HG03520 (cell line): ENCODE data around the gene BACH2.

Source experiments
- ATAC-seq: cut with Tn5 transposase; IDR thresholded peaks from one replicate; pipeline ENCODE4 v1.9.1; 2021; ENCODE audit warnings: mild to moderate bottlenecking, moderate library complexity; ENCODE audit not compliant: unreplicated experiment

The BACH2 gene

DNA sequence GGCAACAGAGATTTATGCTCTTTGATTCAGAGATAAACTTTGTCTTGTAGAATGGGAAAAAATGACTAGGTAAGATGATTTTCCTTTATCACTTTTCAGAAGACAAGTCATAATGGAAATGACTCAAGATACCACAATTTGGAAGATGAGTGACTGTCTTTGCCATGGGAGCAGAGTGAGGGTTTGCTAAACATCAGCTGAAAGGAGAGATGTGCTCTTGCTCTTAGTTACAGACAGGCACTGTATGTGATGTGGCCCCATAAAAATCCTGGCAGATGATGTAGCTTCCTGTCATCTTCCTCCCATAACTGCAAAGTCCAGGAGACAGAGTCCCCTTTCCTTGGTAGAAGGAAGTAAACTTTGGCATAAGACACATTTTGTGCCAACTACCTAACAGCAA lies 47.6 kb downstream of the BACH2 start:
- ATAC-seq = no peak

DNA sequence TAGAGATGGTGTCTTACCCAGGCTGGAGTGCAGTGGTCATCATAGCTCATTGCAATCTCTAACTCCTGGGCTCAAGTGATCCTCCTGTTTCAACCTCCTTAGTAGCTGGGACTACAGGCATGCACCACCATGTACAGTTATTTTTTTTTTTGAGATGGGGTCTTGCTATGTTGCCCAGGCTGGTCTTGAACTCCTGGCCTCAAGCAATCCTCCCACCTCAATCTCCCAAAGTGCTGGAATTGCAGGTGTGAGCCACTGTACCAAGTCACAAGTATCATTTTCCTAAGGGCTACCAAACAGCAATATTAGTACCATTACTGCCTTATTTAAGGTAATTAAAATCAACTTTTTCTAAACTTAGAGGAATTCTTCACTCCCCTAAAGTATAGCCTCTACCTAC lies 49.4 kb downstream of the BACH2 start:
- no peak for ATAC-seq

DNA sequence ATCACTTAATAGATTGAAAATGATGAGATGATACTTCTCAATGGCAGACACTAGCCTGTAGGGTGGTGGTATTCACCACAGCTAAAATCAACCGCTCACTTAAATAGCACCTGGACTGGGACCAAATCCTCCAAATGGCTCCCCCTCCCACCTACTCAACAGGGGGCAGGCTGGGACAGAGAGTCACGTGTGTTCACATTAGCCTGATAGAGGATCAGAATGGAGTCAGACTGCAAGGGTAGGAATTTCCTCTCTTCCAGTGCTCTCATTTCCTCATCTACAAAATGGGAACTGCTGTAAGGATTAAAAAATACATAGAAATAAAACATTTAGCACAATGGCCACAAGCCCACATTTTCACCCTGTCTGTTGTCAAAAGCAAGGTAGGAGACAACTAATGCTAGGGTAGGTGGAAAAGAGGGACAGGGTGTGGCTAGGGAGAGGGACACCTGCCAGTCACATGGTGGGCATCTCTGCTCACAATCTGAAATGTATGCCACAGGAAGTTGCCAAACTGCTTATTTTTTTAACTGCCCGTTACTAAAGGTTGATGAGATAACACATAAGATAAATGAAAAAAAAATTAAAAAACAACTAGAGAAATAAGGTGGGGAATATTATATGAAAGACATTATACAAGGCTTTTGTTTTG lies 55.3 kb downstream of the BACH2 start:
- ATAC-seq = no peak

DNA sequence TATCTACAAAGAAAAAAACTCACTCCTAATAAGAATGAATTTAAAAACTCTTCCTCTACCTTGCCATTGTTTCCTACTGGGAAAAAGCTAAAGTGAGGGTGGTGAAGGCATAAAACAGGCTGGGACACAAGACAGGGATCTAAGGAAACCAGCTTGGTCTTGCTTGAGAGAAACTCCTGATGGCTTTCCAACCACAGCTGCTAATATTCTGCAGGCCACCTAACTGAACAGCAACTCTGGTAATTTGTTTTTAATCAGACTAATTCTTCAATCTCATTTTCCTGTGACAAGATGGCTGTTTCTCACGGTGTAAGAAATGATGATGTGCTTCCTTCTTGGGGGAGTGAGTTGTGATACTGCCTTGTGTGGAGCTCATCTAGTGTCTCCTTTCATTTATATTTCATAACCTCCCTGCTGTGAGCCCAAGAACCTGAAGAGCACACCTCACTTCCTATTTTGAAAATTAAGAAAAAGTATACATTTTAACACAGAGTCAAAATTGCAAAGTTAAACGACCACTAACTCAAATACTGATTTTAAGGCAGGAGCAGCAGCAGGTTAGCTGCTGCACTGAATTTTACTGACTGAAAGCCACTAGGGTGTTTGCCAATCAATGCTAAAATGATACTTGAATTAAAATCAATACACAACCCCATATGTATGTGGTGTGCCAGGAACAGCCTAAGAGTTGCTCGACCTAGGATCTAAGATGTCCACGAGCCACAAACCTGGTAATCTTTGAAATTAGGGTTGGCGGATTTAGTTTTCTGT lies 58.0 kb downstream of the BACH2 start:
- no peak for ATAC-seq

DNA sequence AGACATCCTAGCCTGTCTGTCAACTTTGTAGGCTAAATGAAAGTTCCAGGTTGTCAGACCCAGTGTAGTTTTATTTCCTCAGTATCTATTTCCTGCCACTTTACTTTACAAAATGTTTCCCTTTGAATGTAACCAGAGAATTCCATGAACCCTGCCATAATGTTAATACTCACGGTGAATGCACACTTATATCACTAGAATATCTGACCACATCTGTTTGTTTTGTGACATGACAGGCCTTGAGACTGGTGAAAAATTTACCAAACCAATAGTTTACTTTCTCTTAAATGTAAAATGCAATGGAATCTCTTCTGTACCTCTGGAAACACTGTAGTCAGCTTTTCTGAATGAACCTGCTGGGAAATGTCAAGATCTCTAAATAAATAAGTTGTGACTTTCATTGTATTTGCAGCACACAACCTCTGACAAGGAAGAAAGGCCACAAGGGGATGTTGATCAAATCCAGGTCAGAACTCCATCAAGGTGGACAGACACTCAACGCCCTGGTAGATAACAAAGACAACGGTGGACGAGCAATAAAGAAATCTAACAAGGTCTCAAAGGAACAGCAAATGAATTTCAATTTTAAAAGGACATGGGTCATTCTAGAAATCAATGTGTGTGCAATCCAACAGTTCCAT lies 59.2 kb downstream of the BACH2 start:
- no peak for ATAC-seq

DNA sequence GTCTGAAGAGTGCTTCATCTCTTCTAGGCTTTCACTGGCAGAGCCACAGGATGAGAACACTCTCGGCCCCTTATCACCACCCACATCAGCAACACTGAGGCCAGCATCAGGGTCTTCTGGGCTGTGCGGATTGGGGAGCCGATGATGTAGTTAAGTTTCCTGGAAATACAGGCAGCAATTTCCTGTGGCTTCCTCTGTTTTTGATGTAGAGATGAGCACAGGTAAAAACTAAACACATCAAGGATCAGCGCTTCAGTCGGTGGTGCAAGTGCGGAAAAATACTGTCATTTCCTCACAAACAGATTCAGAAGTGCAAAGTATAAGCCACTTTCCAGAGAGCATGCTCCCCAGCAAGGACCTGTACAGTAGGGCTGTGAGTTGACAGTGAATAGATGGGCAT lies 62.6 kb downstream of the BACH2 start:
- ATAC-seq = no peak

DNA sequence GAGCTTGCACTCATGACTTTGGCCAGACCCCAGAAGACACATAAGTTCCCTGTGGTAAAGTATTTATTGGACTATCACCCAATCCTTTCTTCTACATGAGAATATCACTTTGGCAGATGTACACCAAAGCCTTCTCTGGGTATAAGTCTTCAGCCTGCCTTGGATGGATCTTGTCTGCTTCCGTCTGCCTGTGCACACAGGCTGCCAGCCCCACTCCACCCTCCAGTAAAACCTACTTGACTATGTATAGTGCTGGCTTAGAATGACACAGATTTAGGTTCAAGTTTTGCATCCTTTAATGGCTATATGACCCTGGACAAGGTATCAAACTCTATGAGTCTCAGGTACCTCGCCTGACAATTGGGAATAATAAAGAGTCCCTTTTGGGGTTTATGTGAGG lies 63.4 kb downstream of the BACH2 start:
- no peak for ATAC-seq

DNA sequence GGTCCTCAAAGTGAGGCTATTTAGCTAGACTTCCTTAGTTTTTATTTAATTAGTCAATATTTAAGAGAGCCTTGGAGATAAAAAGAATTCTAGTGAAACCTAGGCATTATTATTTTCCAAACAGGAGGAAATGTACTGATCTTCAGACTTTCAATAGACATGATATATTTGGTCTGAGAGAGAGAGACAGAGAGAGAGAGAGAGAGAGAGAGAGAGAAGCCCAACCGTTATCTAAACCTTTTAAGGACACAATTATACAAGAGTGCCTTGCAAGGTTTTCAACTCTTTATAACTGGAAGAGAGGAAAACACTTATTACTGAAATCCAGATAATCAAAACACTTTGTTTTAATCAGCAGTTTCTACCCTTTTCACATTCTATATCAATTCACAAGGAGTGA lies 64.8 kb downstream of the BACH2 start:
- no peak for ATAC-seq

DNA sequence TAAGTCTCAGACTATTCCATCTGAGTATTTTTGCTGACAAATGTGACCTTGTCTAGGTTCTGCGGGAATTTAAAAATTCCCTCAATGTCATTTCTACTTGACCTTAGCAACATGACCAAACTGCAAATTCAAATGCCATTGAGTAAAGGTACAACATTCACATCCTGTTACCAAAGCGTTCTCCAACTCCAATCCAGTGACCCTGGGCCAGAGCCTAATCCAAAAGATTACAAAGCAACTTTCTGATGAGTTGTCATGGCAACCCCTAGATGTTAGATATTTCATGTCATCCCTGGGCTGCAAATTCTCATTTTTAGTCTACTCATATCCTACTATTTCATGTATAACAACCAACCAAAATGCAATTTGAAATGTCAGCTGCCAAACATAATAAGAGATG lies 65.3 kb downstream of the BACH2 start:
- no peak for ATAC-seq

DNA sequence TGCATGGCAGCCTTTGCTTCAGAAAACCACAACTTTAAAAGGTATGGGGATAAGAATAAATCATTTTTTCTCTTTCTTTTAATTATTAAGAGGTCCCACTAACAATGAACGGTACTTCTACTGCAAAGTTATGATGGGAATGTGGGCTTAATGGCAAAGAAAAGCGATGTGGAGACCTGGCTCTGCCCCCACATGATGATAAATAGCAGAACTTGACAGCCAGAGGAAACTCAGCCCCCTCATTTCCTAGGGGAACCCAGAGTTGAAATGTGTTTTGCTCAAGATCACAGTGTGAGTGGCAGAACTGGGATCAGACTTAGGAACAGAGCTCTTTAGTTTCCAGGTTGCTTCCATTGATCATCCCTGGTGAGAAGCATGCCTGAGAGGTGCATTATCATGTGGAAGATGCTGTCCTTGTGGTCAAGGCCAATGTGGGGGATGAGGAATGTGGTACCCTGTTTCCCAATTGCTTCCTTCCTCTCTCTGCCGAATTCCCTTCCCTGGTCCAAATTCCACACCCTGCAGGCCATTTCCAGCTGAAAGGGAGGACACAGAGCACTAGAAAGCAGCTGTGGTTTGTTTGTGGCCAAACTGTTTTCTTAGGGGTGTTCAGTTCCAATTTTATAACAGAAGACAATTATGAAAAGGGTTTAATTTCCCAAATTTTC lies 66.0 kb downstream of the BACH2 start:
- ATAC-seq = no peak

DNA sequence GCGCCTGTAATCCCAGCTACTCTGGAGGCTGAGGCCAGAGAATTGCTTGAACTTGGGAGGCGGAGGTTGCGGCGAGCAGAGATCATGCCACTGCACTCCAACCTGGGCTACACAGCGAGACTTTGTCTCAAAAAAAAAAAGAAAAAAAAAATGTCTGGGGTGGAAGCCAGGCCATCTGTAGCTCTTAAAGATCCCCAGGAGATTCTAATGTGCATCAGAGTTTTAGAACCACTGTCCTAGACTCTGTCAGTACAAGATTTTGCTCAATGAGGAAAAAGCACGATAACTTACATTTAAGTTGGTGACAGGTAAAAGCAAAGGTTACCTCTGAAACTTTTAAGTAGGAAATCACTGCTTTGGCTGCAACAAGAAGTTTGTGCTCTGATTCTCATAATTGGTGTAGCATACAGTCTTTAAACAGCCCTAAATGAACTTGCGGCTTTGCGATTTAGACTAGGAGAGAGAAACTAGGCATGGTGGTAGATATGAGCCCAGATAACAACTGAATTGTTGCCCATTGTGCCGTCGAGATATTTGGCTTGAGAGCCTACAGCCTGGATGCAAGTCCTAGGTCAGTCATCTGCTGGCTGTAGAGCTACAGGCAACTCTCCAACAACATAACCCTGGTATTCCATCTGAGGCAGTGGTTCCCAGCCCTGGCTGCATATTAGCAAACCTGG lies 67.2 kb downstream of the BACH2 start:
- no peak for ATAC-seq

DNA sequence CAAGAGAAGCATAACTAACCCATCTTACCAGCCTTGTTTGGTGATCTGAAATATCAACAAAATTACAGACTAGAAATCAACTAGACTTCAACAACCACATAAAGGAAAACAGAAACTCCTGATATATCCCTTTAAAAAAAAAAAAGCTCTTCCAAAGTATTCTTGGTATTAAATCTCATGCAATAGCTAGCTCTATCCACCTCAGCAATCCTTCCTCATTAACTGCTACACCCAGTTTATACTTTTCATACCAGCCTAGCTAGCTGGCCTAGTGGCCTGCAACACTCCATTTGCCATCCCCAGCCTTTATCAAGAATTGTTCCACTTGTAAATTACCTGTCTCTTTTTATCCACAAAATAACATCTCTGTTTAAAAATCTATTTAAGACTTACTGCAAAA lies 69.0 kb downstream of the BACH2 start:
- no peak for ATAC-seq

DNA sequence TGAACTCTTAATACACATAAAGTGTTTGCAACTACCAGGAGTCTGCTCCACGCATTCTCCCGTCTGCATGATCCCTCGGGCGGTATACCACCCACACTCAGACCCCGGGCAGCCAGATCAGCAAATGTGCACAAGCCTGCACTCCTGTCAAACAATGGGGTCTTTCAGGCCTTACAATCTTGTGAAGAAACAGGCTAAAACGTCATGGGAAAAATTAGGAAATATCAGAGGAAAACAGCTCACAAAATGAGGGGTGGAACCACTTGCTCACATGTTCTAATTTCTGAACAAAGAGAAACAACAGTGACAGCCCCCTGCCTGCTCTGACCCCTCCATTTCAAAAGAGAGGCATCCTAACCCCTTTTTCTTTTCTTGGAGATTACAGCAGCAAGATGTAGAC lies 69.4 kb downstream of the BACH2 start:
- no peak for ATAC-seq

DNA sequence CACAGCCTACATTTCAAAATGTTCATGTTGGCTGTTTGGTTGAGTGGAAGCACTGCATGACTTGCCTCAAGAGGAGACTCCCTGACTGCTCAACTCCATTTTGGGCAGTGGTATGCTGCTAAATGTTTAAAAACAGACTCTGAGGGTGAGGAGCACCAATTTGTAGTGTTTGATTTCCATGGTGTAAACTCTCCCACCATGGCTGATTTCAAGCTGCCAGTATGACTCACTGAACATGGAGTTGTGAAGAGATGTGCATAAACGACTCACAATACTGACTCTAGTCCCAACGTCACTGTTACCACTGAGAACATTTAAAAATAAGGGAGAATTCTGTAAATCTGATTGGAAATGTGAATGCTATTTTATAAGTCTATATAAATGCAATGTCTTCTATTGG lies 70.4 kb downstream of the BACH2 start:
- no peak for ATAC-seq

DNA sequence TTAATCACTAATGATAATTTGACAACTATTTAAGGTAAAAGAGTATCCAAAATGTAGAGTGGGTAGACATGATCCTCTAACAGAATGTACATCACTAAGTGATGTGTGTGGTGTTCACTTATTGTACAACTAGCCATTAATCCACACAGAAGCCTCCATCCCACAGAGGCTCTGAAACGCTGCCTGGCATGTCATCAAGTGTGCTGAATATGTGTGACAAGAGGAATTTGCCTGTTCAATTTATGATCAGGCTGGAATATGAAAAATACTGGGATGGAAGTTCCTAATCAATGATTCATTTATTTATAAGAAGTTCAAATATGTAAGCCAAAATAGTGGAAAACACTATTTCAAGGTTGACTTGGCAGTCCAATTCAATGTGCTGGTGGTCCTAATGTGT lies 72.4 kb downstream of the BACH2 start:
- ATAC-seq = no peak

DNA sequence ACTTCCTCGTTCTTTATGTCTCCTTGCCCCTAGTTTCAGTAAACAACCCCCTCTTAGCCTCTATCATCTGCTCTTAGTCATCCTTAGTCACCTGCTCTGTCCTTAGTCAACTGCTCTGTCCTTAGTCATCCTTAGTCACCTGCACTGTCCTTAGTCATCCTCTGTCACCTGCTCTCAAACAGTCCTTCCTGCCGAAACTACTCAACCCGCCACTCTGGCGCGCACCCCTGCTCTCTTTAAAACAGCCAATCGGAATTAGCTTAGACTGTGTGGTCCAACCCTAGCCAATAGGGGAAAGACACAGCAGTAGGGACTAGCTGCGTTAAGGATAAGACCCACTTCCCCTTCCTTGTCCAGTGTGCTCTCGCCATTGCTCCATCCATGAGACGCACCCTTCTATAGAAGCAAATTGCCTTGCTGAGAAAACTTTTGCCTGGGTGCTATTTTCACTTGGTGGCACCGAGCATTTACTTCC lies 73.9 kb downstream of the BACH2 start:
- no peak for ATAC-seq

DNA sequence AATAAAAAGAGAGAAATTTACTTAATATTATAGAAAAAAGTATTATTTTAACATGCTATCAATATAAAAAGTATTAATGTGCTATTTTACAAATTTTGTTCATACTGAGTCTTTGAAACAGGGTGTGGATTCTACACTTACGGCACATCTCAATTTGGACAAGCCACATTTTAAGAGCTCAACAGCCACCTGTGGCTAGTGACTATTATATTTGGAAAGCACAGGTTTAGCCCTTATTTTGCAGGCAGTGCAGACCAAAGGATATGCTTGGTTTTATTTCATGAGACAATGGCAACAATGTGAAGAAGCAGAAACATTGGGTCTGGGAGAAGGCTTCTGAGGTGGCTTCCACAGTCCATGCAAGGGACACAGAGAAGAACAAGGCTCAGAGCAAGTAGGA lies 74.6 kb downstream of the BACH2 start:
- no peak for ATAC-seq

DNA sequence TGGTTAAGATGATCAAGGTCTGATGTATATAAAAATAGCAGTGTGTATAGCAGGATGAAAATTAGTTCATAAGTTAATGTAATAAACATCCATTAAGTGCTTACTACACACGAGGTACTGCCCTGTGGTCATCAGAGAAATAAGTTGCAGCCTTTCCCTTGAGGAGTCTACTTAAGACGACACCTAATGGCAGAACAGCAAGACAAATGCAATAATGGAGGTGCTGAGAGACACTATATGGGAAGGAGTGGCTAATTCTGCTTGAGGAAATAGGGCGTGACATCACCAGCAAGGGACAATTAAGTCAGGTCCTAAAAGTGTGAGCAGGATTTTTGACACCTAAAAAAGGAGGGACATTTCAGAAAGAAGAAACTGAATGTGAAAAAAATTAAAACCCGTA lies 75.2 kb downstream of the BACH2 start:
- no peak for ATAC-seq

DNA sequence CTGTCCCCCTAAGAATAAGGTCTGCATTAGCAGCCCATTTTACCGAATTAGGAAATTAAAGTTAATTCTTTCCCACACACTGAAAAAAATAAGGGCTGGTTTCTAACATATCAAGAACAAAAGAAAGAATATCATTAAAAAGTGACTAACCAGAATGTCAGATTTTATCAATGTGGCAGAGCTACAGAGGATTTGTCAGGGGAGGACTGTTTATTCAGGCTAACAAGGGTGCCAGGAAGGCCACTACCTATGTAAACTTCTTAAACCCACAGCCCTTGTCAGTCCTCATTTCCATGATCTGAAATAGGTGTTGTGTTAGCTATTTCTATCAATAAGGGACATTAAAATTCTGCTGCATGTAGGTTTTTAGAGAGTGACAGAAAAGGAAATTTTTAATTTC lies 76.4 kb downstream of the BACH2 start:
- ATAC-seq = no peak

DNA sequence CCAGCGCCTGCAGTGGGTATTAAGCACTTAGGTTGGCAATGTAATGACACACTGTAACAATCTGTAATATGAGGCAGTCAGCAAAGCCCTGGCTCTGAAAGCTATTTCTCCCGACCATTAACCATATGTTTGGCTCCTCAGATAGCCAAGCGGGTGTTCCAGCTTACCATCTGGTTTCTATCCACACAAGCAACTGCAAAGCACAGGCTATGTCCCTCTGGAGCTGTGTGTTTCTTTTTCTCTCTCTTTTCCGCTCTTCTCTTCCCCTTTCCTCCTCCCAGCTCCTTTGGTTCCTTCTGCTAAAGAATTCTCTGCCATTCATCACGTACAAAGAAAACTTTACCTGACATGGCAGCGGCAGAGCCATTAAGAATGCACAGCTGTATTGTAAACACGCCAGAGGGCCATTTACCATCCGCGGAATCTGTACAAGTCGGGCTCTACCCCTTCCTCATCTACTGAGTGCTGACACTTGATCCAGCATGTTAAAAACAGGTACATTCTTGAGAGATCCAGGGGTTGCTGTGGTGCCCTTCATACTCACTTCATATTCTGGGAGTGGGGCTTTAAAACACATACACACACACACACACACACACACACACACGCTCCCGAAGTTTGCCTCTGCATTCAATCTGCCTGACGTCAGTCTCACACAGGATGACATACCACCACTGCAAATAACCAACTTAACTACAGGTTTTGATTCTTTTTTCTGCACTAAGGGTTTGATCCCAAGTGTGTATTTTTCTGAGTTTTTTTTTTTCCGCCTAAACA lies 77.2 kb downstream of the BACH2 start:
- ATAC-seq = no peak

DNA sequence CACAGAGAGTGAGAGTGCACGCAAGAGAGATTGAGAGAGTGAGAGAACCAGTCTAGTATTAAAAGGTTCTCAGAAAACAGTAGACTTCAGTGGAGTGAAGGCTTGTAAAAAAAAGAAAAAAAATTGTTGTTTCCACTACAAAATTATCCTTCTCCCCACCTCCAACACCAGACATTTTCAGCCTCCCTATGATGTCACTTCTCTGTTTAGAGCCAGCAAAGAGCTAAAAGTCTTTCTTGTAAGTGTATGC lies 77.8 kb downstream of the BACH2 start:
- no peak for ATAC-seq
